ENCODE results near the gene ITGB1BP1.
"Not testable (repeated sequence)": the region's sequence is repeated elsewhere in the genome, so short reads cannot be mapped to it uniquely, and the experiment has no call there.

ITGB1BP1 gene

GRCh38 chr2:9398881-9399780, 24.2 kb downstream of the ITGB1BP1 start:
- no peak for DNase-seq

- DNase-seq: not testable (repeated sequence)
Measured at GRCh38 chr2:9398251-9398650, 25.1 kb downstream of the ITGB1BP1 start.

- no peak for DNase-seq
Measured at GRCh38 chr2:9397201-9397600, 26.1 kb downstream of the ITGB1BP1 start.

GRCh38 chr2:9394816-9395215, 28.5 kb downstream of the ITGB1BP1 start:
- DNase-seq: no peak

- DNase-seq: no peak
Measured at GRCh38 chr2:9392898-9393765, 30.2 kb downstream of the ITGB1BP1 start.

GRCh38 chr2:9391961-9392720, 31.2 kb downstream of the ITGB1BP1 start:
- no peak for DNase-seq

GRCh38 chr2:9390991-9391390, 32.3 kb downstream of the ITGB1BP1 start:
- no peak for DNase-seq

GRCh38 chr2:9390151-9390850, 33.0 kb downstream of the ITGB1BP1 start:
- DNase-seq: no peak

GRCh38 chr2:9388950-9389911, 34.1 kb downstream of the ITGB1BP1 start:
- DNase-seq: no peak

- DNase-seq: no peak
Measured at GRCh38 chr2:9388199-9388681, 35.1 kb downstream of the ITGB1BP1 start.

- no peak for DNase-seq
Measured at GRCh38 chr2:9385841-9386240, 37.5 kb downstream of the ITGB1BP1 start.

GRCh38 chr2:9384521-9384920, 38.8 kb downstream of the ITGB1BP1 start:
- no peak for DNase-seq

GRCh38 chr2:9382604-9383235, 40.6 kb downstream of the ITGB1BP1 start:
- no peak for DNase-seq

GRCh38 chr2:9380702-9381628, 42.4 kb downstream of the ITGB1BP1 start:
- no peak for DNase-seq

GRCh38 chr2:9379391-9379755, 44.0 kb downstream of the ITGB1BP1 start:
- DNase-seq: no peak

- DNase-seq: no peak
Measured at GRCh38 chr2:9378433-9379390, 44.6 kb downstream of the ITGB1BP1 start.

- DNase-seq: no peak
Measured at GRCh38 chr2:9377461-9378097, 45.7 kb downstream of the ITGB1BP1 start.

Measured in activated CD4-positive, CD25-positive, alpha-beta regulatory T cell (primary cell).